ENCODE measurements around the gene SYNPO2. TPM values are rescaled to one million over a fixed set of nuclear protein-coding genes. Genes with fewer than 3 reads are reported as not detected.

The SYNPO2 gene
- total and polyA plus RNA-seq, 2 of the 8 experiments (the other 6 are each of a cell fraction or from before 2014, with no cell fraction given), result 0.50 to 4.2 TPM

DNA sequence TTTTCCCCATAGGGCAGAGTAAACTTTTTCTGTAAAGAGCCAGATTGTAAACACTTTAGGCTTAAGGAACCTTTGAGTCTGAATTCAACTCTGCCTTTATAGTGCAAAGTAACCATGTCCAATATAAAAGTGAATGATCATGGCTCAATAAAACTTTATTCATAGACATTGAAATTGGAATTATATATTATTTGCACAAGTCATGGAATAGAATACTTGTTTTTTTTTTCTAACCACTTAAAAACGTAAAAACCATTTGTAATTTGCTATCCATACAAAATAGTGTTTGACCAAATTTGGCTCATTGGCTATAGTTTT, 192.8 kb downstream of the SYNPO2 start:
- no peak overlapping the region for H3K27ac ChIP-seq (ENCODE audit: low read depth, low read length)
- no peak overlapping the region for H3K18ac ChIP-seq (ENCODE audit: extremely low read depth, low read length)
- no peak overlapping the region for H2BK12ac ChIP-seq (ENCODE audit: low read depth, low read length)
- no peak for FAIRE-seq
- no peak overlapping the region for H3K4me3 ChIP-seq (ENCODE audit: extremely low read depth in 1 of 4, insufficient read depth in 2 of 4, low read depth in 3 of 4, low read length in 4 of 4)
- H3K4ac ChIP-seq (replicated peaks; ENCODE audit: insufficient read length, low read depth, low read length), result no peak overlapping the region
- no peaks in the 10 kb centered on the region for H3K79me1 ChIP-seq (ENCODE audit: low read depth, low read length)
- ChIA-PET POLR2A (ENCODE audit: partially characterized antibody) (no interaction called here), CTCF (ENCODE audit: partially characterized antibody) (interaction anchor here (0.5 kb wide), 1 partner anchor 387 kb away, joined by 4 read pairs; no protein-coding TSS in a partner anchor)
- no peak overlapping the region for H2BK15ac ChIP-seq (ENCODE audit: low read length)
- H3K23ac ChIP-seq (ENCODE audit: insufficient read length), result no peak overlapping the region
- H3K14ac ChIP-seq (ENCODE audit: insufficient read length), result no peak overlapping the region
- H2BK5ac ChIP-seq (ENCODE audit: low read depth, low read length), result no peak overlapping the region
- H3K9me3 ChIP-seq (ENCODE audit: insufficient read depth in 2 of 2, low read depth in 1 of 2, low read length in 1 of 2), result no peaks in the 10 kb centered on the region
- H3K27me3 ChIP-seq (replicated peaks in 1 of 4; ENCODE audit: control insufficient read depth in 3 of 4, extremely low read depth in 1 of 4, insufficient read depth in 3 of 4, low read length in 3 of 4), result no peaks in the 10 kb centered on the region
- H4K20me1 ChIP-seq (replicated peaks in 1 of 2; ENCODE audit: control insufficient read depth in 1 of 2, insufficient read depth in 2 of 2, low read length in 2 of 2), result no peaks in the 10 kb centered on the region
- no peaks in the 10 kb centered on the region for H3K36me3 ChIP-seq (ENCODE audit: control insufficient read depth in 2 of 4, insufficient read depth in 4 of 4, low read length in 3 of 4)
- H2BK120ac ChIP-seq (replicated peaks; ENCODE audit: low read depth, low read length), result no peak overlapping the region
- no peak overlapping the region for H2BK20ac ChIP-seq (ENCODE audit: low read length)
- no peak overlapping the region for H3K9ac ChIP-seq (replicated peaks in 1 of 4; ENCODE audit: extremely low read depth in 1 of 4, low read depth in 3 of 4, low read length in 3 of 4)
- no peaks in the 10 kb centered on the region for H3K4me1 ChIP-seq (replicated peaks in 1 of 4; ENCODE audit: control insufficient read depth in 3 of 4, insufficient read depth in 4 of 4, low read length in 3 of 4)
- H3K56ac ChIP-seq (replicated peaks; ENCODE audit: insufficient read length, low read depth, low read length), result no peak overlapping the region
- H3K4me2 ChIP-seq (ENCODE audit: insufficient read depth in 1 of 2, low read depth in 2 of 2, low read length in 2 of 2), result no peak overlapping the region
- no peak overlapping the region for H2AFZ ChIP-seq (ENCODE audit: low read length)
- DNase-seq (ENCODE audit: low read depth in 1 of 2, low spot score in 2 of 2), result no peak
- no peak overlapping the region for H4K5ac ChIP-seq (ENCODE audit: insufficient read length, low read depth, low read length)
- WGBS, 2 experiments (ENCODE audit: extremely low coverage in 1 of 2, insufficient coverage in 1 of 2, insufficient read length in 1 of 2, insufficient replicate concordance in 2 of 2, low coverage in 1 of 2, low lambda C conversion rate in 2 of 2, missing lambda C conversion rate in 1 of 2), result 84% methylated on average over 1 of the region's 1 CpG; no CpG with 5 or more reads in 1 of the 2 experiments
- no peaks in the 10 kb centered on the region for H3K79me2 ChIP-seq (ENCODE audit: control insufficient read depth in 1 of 2, insufficient read depth in 2 of 2, low read length in 2 of 2)
- H4K91ac ChIP-seq (replicated peaks; ENCODE audit: insufficient read length, low read length), result no peak overlapping the region
- H2AK5ac ChIP-seq (ENCODE audit: low read depth, low read length), result no peak overlapping the region
- no peaks in the 10 kb centered on the region for H3K23me2 ChIP-seq (ENCODE audit: low read depth, low read length)
- no peak overlapping the region for H4K8ac ChIP-seq (ENCODE audit: extremely low read depth, insufficient read depth, low read length)
- TF ChIP-seq SP4 (IDR thresholded peaks at IDR 0.05; ENCODE audit: low read length), result no peak
- TF ChIP-seq SIRT6 (IDR thresholded peaks at IDR 0.05; ENCODE audit: low read length), result no peak
- TF ChIP-seq EGR1 (IDR thresholded peaks at IDR 0.05; ENCODE audit: borderline replicate concordance, low read depth, low read length), result no peak
- no peak for TF ChIP-seq USF2 (IDR thresholded peaks at IDR 0.05; ENCODE audit: low read length)
- no peak for TF ChIP-seq KDM5A (IDR thresholded peaks at IDR 0.05; ENCODE audit: low read length)
- TF ChIP-seq CREB1 (IDR thresholded peaks at IDR 0.05), result no peak
- no peak for TF ChIP-seq ATF2 (IDR thresholded peaks at IDR 0.05; ENCODE audit: low read length)
- no peak for TF ChIP-seq RBBP5 (IDR thresholded peaks at IDR 0.05; ENCODE audit: borderline replicate concordance, low read depth, low read length)
- no peak for TF ChIP-seq ASH2L (IDR thresholded peaks at IDR 0.05; ENCODE audit: low read length)
- no peak for TF ChIP-seq GABPA (IDR thresholded peaks at IDR 0.05; ENCODE audit: borderline replicate concordance, insufficient read depth, low read length)
- TF ChIP-seq KDM4A (IDR thresholded peaks at IDR 0.05; ENCODE audit: low read depth, low read length, severe bottlenecking), result no peak
- no peak for TF ChIP-seq RFX5 (IDR thresholded peaks at IDR 0.05; ENCODE audit: borderline replicate concordance, low read depth, low read length)
- TF ChIP-seq CHD1 (IDR thresholded peaks at IDR 0.05; ENCODE audit: low read depth, low read length), result no peak

Measured in H1 (cell line).